C1 segment of cervical spinal cord (tissue), 14 donors: ENCODE data around the gene SLF2.
A peak's percentile ranks its signal among the peaks of the same experiment; 100 is the strongest.

ENCODE experiments used
- DNase-seq, 14 donors: peaks; one replicate each; lab custom pipeline; 2025; lab: John Stamatoyannopoulos, UW

SLF2 gene

DNA sequence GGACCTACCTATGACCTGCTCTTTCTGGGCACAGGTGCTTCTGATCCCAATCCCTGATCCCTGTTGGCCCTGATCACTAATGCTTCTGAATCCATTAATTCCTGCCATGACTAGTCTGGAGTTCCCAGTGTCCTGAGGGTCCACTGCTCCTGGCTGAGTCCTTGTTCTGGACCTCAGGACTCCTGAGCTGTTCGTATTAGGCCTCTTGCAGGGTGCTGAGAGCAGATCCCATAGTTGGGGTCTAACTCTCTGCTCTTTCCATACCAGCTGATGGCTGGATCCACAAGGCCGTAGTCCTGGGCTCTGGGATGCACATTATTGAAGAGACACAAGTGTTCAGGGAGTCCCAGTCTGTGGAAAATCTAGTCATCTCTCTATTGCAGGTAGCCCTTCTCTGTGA is 67.5 kb downstream of the SLF2 start:
- DNase-seq = no peak

DNA sequence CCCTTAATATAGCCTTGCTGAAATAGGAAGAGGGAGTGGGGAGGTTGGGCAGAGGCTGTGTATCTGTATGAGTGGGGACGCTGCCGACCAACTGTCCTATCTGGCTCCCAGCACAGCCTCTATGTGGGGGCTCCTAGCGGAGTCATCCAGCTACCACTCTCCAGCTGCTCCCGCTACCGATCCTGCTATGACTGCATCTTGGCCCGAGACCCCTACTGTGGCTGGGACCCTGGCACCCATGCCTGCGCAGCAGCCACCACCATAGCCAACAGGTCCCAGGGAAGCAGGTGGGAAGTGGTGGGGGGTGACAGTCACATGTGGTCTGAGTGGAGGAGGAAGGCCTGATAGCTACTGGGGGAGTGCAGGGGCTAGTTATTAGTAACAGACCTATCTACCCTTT is 67.9 kb downstream of the SLF2 start:
- DNase-seq = no peak

DNA sequence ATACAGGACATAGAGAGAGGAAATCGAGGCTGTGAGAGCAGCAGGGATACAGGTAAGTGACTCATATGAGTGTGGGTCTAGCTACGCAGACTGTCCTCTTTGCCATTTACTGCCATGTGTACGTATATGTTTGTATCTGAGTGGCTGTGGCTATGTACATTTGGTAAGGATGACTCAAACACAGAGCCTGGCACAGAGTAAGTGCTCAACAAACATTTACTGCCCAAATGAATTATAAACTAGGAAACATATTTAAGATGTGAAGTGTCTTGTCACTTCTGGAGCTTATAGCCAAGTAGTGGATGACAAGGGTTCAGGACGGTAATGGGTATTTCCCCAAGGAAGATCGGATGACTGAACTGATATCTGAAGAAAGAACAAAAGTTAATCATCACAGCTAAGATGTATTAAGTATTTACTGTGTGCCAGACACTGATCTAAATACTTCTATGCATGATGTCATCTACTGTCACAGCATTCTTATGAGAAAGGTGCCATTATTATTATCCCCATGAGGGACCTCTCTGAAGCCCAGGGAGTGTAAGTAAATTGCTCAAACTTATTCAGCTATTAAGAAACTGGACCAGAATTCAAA is 68.5 kb downstream of the SLF2 start:
- no peak for DNase-seq

DNA sequence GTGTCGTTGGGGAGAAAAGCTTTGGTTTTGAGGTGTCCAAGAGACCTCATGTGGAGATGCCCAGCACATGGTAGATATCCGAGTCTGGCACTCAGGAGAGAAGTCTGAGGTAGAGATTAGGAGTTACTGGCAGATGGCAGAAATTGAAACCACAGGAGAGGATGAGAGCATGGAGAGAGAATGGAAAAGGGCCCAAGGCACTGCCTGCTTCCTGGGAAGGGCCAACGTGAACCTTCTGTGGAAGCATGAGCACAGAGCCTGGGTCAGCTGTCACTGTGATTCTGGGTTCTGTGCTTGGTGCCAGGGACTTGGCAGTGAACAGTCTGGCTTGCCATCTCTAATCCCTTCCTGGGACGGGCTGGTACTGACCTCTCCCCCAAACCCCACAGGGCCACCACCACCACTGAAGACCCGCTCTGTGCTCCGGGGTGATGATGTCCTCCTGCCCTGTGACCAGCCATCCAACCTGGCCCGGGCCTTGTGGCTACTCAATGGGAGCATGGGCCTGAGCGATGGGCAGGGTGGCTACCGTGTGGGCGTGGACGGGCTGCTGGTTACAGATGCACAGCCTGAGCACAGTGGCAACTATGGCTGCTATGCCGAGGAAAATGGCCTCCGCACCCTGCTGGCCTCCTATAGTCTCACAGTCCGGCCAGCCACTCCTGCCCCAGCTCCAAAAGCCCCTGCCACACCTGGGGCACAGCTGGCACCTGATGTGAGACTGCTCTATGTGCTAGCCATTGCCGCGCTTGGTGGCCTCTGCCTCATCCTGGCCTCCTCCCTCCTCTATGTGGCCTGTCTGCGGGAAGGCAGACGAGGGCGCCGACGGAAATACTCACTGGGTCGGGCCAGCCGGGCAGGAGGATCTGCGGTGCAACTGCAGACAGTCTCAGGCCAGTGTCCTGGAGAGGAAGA is 70.4 kb downstream of the SLF2 start:
- DNase-seq = peak in 2 of 14 donors; percentile 16 to 91

DNA sequence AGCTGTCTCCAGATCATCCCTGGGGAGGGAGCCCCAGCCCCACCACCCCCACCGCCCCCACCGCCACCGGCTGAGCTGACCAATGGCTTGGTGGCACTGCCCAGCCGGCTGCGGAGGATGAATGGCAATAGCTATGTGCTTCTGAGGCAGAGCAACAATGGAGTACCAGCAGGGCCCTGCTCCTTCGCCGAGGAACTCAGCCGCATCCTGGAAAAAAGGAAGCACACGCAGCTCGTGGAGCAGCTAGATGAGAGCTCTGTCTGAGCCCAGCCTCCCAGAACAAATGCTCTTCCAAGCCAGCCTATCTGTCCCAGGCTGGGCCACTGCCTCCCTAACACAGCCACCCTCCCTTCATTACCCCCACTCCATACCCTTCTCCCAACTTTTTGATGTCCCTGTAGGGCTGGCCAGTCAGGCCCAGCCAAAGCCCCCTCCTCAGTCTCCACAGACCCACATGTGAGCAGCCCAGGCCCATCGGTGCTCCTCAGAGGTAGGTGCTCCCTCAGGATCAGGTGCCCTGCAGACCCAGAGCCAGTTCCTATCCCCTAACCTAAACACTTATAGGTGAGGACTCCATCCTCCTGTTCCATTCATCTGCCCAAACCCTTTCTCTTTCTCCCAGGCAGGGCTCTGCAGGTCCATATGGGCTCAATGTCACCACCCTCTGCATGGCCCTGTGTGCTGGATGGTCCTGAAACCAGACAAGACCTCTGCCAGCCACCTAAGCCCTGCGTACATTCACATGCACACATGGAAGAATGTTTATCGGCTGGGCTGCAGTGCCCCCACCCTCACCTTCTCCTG is 71.3 kb downstream of the SLF2 start:
- no peak for DNase-seq

DNA sequence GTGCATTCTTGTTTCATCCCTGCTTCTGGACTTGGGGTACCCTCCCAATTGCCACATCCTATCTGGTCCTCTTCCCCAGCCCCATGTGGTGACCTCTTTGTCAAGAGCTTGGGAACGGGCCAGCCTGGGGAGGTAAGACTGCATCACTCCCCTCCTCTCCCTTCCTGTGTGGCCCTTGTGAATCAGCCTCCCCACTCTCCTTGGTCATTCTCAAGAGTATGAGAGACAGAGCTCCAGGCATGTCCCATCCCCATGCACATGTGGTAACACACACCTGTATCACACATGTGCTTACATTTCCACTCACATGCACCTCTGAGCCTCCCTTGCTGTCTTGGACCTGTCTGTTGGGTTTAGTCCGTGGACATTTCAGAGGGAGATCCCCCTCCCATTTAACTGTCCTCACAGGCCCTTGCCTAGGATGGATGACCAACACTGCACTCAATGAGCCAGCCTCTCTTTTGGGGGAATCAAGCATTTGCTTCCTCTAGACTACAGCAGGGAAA is 72.0 kb downstream of the SLF2 start:
- no peak for DNase-seq

DNA sequence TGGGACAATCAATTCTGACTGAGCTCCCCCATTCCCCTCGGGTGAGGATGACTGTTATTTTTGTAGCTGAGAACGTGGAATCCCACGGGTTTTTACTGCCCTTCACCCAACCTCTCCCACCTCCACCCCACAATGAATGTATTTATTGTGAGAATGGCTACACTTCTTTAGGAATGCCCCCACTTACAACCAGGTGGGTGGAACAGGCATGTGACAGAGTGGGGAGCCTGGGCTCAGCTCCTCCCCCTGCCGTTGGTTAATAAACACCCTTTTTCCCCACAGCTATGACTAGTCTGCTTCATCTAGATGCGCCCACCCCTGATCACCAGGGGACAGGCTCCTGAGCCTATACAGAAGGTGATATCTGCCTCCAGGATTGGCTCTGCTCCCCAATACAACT is 72.6 kb downstream of the SLF2 start:
- DNase-seq = no peak

DNA sequence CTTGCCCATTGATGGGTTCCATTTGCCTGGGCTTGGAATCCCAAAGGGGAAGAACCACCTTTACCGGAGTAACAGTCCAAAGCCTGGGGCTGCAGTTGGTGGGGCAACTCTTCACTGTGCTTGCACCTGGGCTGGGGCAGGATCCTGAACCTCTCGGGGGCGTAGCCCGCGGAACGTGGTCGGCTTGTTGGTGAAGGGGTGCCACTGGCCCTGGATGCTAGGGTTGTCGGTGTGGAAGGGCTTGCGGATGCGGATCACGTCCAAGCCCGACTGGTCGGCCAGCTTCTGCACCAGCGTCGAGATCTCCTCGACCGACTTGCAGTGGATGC is 73.8 kb downstream of the SLF2 start:
- DNase-seq = no peak

DNA sequence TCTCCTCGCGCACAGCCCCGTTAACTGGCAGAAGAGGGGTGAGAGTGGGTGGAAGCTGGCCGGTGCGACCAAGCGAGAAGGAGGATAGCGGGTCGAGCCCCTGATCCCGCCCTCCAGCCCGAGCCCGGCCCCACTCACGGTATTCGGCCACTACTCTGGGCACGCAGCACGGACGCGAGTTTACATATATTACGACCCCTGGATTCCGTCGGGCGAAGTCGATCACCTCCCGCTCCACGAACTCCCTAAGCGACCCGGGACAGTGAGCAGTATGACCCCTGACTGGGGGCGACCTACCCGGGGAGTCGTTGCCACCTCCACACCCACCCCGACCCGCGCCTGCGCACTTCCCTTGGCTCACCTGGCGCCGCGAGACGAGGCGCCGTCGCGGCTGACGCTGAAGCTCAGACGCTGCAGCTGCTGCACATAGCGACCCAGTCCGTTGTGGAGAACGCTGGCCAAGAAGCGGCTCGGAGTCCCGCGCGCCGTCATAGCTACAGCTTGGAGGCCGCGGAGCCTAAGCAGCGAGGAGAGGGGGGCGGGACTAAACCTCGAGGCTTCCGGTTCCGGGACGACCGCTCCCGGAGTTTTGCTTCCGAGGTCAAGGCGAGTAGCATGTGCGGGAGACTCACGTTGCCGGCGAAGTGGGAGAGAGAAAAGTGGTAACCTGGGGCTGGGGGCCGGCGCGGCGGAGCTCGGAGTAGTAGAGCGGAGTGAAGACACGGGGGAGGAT is 74.4 kb downstream of the SLF2 start, which contains the start of the genes MRPL43 and TWNK:
TSS of gene MRPL43 (minus strand) at position 546 of the 733 bp plus-strand sequence. CDS start at position 492, 54 bp downstream.
TSS of gene TWNK (plus strand) at position 592 of the 733 bp plus-strand sequence. CDS start 668 bp downstream, outside the sequence.
- peak; percentile 5 to 85 (median 80) for DNase-seq

DNA sequence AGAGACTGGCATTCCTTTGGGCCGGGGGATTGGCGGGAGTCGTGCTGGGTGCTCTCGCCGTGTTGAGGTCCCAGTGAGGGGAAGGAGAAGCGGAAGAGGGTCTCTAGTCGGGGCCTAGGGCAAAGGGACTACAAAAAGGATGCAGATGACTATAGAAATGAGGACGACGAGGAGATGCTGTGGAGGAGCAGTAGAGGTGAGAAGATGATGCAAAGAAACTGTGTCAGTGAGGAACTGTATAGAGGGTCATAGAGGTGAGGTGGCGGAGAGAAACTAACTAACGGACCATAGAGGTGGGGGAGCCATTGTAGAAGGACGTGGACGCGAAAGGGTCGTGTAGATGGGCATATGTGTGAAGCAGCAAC is 74.9 kb downstream of the SLF2 start:
- DNase-seq = no peak

DNA sequence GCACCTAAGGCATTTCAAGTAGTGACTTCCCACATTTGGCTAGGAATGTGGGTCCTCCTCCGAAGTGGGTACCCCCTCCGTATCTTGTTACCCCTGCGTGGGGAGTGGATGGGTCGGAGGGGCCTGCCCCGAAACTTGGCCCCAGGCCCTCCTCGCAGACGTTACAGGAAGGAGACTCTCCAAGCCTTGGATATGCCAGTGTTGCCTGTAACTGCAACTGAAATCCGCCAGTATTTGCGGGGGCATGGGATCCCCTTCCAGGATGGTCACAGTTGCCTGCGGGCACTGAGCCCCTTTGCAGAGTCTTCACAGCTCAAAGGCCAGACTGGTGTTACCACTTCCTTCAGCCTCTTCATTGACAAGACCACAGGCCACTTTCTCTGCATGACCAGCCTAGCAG is 75.4 kb downstream of the SLF2 start:
- DNase-seq = no peak

DNA sequence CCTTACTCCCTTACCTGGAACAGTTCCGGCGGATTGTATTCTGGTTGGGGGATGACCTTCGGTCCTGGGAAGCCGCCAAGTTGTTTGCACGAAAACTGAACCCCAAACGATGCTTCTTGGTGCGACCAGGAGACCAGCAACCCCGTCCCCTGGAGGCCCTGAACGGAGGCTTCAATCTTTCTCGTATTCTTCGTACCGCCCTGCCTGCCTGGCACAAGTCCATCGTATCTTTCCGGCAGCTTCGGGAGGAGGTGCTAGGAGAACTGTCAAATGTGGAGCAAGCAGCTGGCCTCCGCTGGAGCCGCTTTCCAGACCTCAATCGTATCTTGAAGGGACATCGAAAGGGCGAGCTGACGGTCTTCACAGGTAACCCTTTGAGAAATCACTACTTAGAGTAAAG is 76.3 kb downstream of the SLF2 start:
- no peak for DNase-seq

DNA sequence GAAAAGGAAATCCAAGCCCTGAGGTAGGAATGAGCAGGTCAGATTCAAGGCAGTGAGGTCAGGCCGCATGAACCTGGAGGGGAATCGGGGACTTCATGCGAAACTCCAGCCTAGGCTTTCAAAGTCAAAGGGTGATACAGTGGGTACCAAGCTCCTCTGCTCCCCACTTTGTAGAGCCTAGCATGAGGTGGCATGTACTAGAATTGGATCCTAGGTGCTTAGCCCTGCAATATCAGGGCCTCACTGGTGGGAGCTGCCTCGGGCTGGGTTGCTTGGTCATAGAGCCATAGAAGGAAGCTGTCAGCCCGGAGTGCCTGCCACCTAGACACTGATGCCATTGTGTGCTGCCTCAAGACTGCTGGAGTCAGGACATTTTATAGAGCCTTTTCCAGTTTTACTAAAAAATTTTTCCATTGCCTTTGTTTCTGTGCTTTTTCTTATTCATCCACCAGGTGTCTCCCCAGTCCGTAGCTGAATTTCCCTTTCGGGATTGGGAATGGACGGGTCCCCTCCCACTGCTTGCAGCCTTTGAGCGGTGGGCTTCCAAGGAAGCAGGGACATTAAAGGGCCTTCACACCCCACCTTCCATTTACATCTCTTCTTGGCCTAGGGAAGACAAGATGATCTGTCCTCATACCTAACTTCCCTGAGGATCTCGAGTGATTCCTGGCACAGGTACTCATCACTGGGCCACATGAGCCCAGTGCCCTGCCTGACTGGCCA is 81.4 kb downstream of the SLF2 start:
- peak in 8 of 14 donors; percentile 16 to 72 (median 41) for DNase-seq

DNA sequence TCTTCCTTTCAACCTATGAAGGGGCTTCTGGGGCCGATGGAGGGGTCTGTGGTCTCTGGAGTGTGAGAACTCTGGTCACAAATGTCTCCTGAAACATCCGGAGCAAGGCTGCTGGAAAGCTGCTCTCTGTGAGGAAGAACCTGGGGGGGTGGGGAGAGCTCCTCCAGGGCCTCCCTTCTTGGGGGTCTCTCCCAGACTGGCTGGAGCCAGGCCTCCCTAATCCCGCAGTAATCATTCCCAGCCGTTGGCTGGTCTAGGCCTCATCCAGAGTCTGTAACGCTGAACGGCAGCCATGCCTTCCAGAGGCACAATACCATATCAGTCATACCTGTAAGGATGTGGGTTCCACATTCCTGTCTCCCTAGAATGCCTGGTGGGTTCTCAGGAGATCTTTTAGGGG is 82.4 kb downstream of the SLF2 start:
- no peak for DNase-seq

DNA sequence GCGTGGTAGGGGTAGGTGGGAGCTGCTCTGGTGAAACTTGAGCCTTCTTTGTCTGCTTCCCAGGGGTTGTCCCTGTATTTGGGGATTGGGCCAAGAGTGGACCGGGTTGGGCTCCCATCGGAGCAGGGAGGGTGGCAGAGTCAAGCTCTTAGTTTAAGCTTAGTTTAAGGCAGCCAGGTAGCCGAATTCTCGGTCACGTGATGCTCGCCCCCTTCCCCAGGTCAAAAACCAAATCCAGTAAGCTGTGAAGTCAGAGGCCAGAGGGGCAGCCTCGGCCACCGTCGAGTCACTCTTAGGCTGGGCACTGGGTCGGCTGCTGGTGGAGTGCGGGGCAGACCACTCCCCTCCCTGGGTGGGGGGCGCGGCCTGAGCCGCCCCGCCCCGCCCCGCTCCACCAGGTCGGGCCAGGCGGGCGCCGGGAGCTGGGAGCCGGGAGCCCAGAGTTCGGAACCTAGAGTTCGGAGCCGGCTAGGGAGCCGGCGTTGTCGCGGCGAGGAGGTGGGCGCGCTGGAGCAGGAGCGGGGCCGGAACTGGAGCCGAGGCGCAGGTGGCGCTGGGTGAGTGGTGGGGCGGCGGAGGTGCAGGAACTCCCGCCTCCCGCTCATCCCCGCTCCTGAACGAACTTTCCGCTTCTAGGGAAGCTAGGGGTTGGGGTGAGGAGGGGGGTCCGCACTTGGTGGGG is 84.1 kb downstream of the SLF2 start:
- peak in 7 of 14 donors; percentile 34 to 67 (median 51) for DNase-seq

DNA sequence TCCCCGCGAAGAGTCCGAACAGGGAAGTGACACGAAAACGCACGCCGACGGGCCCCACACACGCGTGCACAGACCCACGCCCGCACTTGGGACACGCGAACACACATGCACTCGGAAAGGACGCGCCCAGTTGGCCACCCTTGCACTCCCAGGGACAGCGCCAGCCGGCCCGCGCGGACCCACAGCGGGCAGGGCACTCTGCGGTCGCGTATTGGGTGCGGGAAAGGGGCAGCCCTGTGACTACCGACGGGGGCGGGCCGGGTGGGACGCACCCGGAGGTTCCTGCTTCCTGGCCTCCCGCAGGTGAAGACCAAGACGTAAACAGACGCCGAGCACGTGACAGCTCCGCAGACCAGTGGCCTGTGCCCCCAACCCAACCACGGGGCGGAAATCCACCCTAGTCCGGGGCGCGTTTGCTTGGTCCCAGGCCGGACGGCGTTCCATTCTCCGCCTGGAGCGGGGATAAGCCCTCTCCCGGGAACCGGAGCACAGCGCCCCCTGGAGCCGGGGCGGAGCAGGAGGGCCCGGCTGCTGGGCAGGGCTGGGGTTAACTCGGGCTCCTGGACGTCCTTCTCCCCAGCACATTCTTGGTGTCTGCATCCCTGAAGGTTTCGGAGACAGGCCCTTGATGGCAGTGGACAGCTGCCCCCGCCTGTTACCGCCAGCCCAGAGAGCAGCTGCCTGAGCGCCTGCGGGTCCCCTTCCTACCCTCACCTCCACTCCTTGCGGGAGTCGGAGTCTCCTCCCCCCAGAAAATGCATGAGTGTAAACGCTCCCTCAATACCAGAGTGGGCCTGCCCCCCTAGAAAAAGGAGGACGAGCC is 84.8 kb downstream of the SLF2 start:
- peak in 11 of 14 donors; percentile 65 to 91 (median 81) for DNase-seq

DNA sequence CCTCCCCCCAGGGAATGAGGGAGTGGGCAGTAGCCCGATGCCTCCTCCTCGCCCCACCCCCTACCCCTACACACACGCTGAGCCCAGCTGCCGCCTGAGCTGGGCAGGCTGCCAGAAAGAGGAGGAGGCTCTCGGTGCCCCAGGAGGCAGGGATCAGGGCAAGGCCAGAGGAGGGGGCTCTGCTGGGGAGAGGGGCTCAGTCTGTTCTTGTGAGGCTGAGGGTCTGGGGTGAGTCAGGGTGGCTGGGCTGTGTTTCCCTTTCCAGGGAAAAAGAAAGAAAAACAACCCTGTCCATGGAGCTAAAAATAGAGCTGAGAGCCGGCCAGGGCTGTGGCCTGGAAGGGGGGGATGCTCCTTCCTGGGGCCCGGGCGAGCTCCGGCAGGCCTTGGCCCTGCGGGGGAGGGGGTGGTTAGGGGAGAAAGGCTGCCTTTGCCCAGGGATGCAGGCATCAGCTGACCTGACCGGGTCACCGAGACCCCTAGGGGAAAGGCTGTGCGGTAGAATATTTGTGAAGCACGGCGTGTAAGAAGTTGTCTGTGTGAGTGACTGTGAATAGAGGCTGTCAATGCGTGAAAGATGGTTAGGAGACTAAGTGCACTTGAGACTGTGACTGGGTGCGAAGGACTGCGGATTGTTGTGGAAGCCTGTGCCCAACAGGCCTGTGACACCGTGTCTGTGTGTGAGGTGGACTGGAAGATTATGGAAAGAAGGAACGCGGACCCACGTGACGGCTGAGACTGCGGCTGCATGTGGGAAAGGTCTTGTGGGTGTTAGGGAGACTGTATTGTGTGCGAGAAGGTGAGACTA is 85.6 kb downstream of the SLF2 start:
- DNase-seq = peak; percentile 56 to 96 (median 88)
